Liver (tissue), 9 donors: ENCODE results near the gene HOXA4. TPM values are rescaled to one million over a fixed set of nuclear protein-coding genes. Genes with fewer than 3 reads are reported as not detected.
A peak's percentile ranks its signal among the peaks of the same experiment; 100 is the strongest.

Source experiments
- DNase-seq: peaks from one replicate; pipeline ENCODE4 v3.0.0-alpha.2; 2017; ENCODE audit warnings: low spot score
- H3K27ac ChIP-seq, 2 donors: one replicate each; pipeline ENCODE4 v1.7.0; 2013; ENCODE audit warnings: inconsistent platforms in 2 of 2, low read length in 2 of 2, control low read depth in 1 of 2, low read depth in 1 of 2, mild to moderate bottlenecking in 1 of 2
- H3K27me3 ChIP-seq, 4 donors: one replicate each; pipeline versions ENCODE4 v1.6.1 to v1.7.0; 2013; ENCODE audit warnings: low read length in 3 of 4, inconsistent platforms in 1 of 4, mild to moderate bottlenecking in 1 of 4, moderate library complexity in 1 of 4; ENCODE audit not compliant: control insufficient read depth in 4 of 4, insufficient read depth in 4 of 4
- H3K36me3 ChIP-seq, 4 donors: one replicate each; pipeline versions ENCODE4 v1.6.1 to v1.7.0; 2013; ENCODE audit warnings: low read length in 3 of 4, mild to moderate bottlenecking in 3 of 4, low read depth in 1 of 4, moderate library complexity in 1 of 4; ENCODE audit not compliant: control insufficient read depth in 4 of 4, insufficient read depth in 3 of 4
- H3K4me1 ChIP-seq, 4 donors: one replicate each; pipeline versions ENCODE4 v1.6.1 to v1.7.0; 2013; ENCODE audit warnings: low read length in 3 of 4, mild to moderate bottlenecking in 3 of 4, moderate library complexity in 1 of 4; ENCODE audit not compliant: control insufficient read depth in 4 of 4, insufficient read depth in 4 of 4
- H3K4me3 ChIP-seq, 3 donors: one replicate each; pipeline versions ENCODE4 v1.6.1 to v1.7.0; 2013; ENCODE audit warnings: low read length in 3 of 3, control low read depth in 1 of 3, low read depth in 1 of 3, mild to moderate bottlenecking in 1 of 3
- H3K9ac ChIP-seq, 2 donors: one replicate each; pipeline ENCODE4 v1.7.0; 2013; ENCODE audit warnings: low read length in 2 of 2, mild to moderate bottlenecking in 2 of 2, moderate library complexity in 2 of 2, control low read depth in 1 of 2, low read depth in 1 of 2
- H3K9me3 ChIP-seq, 4 donors: one replicate each; pipeline versions ENCODE4 v1.6.1 to v1.7.0; 2013; ENCODE audit warnings: low read length in 3 of 4; ENCODE audit not compliant: control insufficient read depth in 4 of 4
- FOXA1 ChIP-seq: IDR thresholded peaks from 2 replicates; pipeline ENCODE4 v1.6.1; 2016; ENCODE audit warnings: antibody characterized with exemption
- FOXA2 ChIP-seq: IDR thresholded peaks from 2 replicates; pipeline ENCODE4 v1.6.1; 2016; ENCODE audit warnings: antibody characterized with exemption
- GABPA ChIP-seq, 2 donors: IDR thresholded peaks in 1 of 2; conservative IDR thresholded peaks in 1 of 2; 2 replicates each; pipeline ENCODE4 v1.6.1; 2016; ENCODE audit warnings: antibody characterized with exemption in 2 of 2, mild to moderate bottlenecking in 1 of 2, moderate library complexity in 1 of 2
- HNF4A ChIP-seq, 2 donors: conservative IDR thresholded peaks; 2 replicates each; pipeline ENCODE4 v1.6.1; 2016; ENCODE audit warnings: antibody characterized with exemption in 2 of 2, mild to moderate bottlenecking in 2 of 2
- NR2F2 ChIP-seq: IDR thresholded peaks from 2 replicates; pipeline ENCODE4 v1.6.1; 2016; ENCODE audit warnings: antibody characterized with exemption
- RXRA ChIP-seq, 2 donors: IDR thresholded peaks; 2 replicates each; pipeline ENCODE4 v1.6.1; 2017 to 2018; ENCODE audit warnings: antibody characterized with exemption in 2 of 2, mild to moderate bottlenecking in 1 of 2
- TAF1 ChIP-seq: conservative IDR thresholded peaks from 2 replicates; pipeline ENCODE4 v1.6.1; 2016; ENCODE audit warnings: antibody characterized with exemption, mild to moderate bottlenecking
- YY1 ChIP-seq: IDR thresholded peaks from 2 replicates; pipeline ENCODE4 v1.6.1; 2016; ENCODE audit warnings: antibody characterized with exemption, mild to moderate bottlenecking
- WGBS: extraction: QIAGEN DNeasy Blood & Tissue Kit; methylation state at CpG from one replicate; pipeline ENCODE4 v1.1.7; 2013; 5-methylcytosine and 5-hydroxymethylcytosine counted together
- polyA plus RNA-seq, 2 donors: library from polyadenylated mRNA; stranded (reverse) in 1 of 2; unstranded in 1 of 2; fragments of 200-250 nt in 1 of 2; fragments of >200 nt in 1 of 2; fragmentation: Nextera tagmentation in 1 of 2; extraction: Ambion mirVana in 1 of 2; gene quantifications; one replicate each; pipeline versions ENCODE4 v1.2.1 to v1.2.3, GENCODE V29; 2013 to 2015
- total RNA-seq, 2 donors: library from RNA; depleted of rRNA; stranded (reverse); fragments of >200 nt; gene quantifications; one replicate each; pipeline ENCODE4 v1.2.3, GENCODE V29; 2014
- TF ChIP-seq, protein P1 (sequence below): IDR thresholded peaks from 2 replicates; pipeline ENCODE4 v1.6.1; 2016; ENCODE audit warnings: antibody characterized with exemption
- TF ChIP-seq, protein P2 (sequence below): IDR thresholded peaks from 2 replicates; pipeline ENCODE4 v1.6.1; 2016; ENCODE audit warnings: antibody characterized with exemption
- TF ChIP-seq, protein P3 (sequence below): fragments of 150-350 bp; IDR thresholded peaks from 2 replicates; pipeline ENCODE4 v1.5.1; 2017; ENCODE audit warnings: improper control_type of control experiment, low read depth, low read length; ENCODE audit not compliant: missing input control
- TF ChIP-seq, protein P4 (sequence below): IDR thresholded peaks from 2 replicates; pipeline ENCODE4 v1.6.1; 2016; ENCODE audit warnings: antibody characterized with exemption, mild to moderate bottlenecking
- TF ChIP-seq, protein P5 (sequence below): IDR thresholded peaks from 2 replicates; pipeline ENCODE4 v1.6.1; 2016; ENCODE audit warnings: antibody characterized with exemption
- donor health status: healthy.
- donor health status: healthy.
- donor health status: healthy.
- donor health status: healthy.
- donor health status: healthy.

HOXA4 gene
- total and polyA plus RNA-seq, 4 donors, result 0.17 to 1.1 (median 0.30) TPM

GRCh38 chr7:27114881-27115220 is 15.7 kb downstream of the HOXA4 start:
- 16% methylated on average over 6 of the region's 6 CpGs for WGBS
- DNase-seq, result no peak
- H3K27me3 ChIP-seq, result peaks cover 0 to 29% (median 6%) of the 10 kb centered on the region in 4 donors

More at GRCh38 chr7:27114881-27115220, 15.7 kb downstream of the HOXA4 start:
- Histone ChIP-seq H3K27ac (peak overlapping the region; percentile 50 to 70), H3K4me3 (peak overlapping the region in 1 of 3 donors; percentile 42), H3K9me3 (no peaks in the 10 kb centered on the region), H3K4me1 (peaks cover 0 to 3% (median 2%) of the 10 kb centered on the region in 4 donors), H3K36me3 (no peaks in the 10 kb centered on the region), H3K9ac (no peak overlapping the region)
- TF ChIP-seq, protein P1, sequence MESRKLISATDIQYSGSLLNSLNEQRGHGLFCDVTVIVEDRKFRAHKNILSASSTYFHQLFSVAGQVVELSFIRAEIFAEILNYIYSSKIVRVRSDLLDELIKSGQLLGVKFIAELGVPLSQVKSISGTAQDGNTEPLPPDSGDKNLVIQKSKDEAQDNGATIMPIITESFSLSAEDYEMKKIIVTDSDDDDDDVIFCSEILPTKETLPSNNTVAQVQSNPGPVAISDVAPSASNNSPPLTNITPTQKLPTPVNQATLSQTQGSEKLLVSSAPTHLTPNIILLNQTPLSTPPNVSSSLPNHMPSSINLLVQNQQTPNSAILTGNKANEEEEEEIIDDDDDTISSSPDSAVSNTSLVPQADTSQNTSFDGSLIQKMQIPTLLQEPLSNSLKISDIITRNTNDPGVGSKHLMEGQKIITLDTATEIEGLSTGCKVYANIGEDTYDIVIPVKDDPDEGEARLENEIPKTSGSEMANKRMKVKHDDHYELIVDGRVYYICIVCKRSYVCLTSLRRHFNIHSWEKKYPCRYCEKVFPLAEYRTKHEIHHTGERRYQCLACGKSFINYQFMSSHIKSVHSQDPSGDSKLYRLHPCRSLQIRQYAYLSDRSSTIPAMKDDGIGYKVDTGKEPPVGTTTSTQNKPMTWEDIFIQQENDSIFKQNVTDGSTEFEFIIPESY, result no peak
- TF ChIP-seq, protein P2, sequence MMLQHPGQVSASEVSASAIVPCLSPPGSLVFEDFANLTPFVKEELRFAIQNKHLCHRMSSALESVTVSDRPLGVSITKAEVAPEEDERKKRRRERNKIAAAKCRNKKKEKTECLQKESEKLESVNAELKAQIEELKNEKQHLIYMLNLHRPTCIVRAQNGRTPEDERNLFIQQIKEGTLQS, result no peak
- TF ChIP-seq, protein P3, sequence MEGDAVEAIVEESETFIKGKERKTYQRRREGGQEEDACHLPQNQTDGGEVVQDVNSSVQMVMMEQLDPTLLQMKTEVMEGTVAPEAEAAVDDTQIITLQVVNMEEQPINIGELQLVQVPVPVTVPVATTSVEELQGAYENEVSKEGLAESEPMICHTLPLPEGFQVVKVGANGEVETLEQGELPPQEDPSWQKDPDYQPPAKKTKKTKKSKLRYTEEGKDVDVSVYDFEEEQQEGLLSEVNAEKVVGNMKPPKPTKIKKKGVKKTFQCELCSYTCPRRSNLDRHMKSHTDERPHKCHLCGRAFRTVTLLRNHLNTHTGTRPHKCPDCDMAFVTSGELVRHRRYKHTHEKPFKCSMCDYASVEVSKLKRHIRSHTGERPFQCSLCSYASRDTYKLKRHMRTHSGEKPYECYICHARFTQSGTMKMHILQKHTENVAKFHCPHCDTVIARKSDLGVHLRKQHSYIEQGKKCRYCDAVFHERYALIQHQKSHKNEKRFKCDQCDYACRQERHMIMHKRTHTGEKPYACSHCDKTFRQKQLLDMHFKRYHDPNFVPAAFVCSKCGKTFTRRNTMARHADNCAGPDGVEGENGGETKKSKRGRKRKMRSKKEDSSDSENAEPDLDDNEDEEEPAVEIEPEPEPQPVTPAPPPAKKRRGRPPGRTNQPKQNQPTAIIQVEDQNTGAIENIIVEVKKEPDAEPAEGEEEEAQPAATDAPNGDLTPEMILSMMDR, result no peak
- TF ChIP-seq HNF4A (conservative IDR thresholded peaks at IDR 0.05), result no peak
- no peak for TF ChIP-seq FOXA1
- TF ChIP-seq NR2F2, result no peak
- TF ChIP-seq, protein P4, sequence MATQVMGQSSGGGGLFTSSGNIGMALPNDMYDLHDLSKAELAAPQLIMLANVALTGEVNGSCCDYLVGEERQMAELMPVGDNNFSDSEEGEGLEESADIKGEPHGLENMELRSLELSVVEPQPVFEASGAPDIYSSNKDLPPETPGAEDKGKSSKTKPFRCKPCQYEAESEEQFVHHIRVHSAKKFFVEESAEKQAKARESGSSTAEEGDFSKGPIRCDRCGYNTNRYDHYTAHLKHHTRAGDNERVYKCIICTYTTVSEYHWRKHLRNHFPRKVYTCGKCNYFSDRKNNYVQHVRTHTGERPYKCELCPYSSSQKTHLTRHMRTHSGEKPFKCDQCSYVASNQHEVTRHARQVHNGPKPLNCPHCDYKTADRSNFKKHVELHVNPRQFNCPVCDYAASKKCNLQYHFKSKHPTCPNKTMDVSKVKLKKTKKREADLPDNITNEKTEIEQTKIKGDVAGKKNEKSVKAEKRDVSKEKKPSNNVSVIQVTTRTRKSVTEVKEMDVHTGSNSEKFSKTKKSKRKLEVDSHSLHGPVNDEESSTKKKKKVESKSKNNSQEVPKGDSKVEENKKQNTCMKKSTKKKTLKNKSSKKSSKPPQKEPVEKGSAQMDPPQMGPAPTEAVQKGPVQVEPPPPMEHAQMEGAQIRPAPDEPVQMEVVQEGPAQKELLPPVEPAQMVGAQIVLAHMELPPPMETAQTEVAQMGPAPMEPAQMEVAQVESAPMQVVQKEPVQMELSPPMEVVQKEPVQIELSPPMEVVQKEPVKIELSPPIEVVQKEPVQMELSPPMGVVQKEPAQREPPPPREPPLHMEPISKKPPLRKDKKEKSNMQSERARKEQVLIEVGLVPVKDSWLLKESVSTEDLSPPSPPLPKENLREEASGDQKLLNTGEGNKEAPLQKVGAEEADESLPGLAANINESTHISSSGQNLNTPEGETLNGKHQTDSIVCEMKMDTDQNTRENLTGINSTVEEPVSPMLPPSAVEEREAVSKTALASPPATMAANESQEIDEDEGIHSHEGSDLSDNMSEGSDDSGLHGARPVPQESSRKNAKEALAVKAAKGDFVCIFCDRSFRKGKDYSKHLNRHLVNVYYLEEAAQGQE, result no peak
- no peak for TF ChIP-seq RXRA (IDR thresholded peaks at IDR 0.05)
- TF ChIP-seq TAF1, result no peak
- no peak for TF ChIP-seq YY1
- no peak for TF ChIP-seq FOXA2
- TF ChIP-seq, protein P5, sequence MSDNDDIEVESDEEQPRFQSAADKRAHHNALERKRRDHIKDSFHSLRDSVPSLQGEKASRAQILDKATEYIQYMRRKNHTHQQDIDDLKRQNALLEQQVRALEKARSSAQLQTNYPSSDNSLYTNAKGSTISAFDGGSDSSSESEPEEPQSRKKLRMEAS, result no peak
- no peak for TF ChIP-seq GABPA (IDR thresholded peaks at IDR 0.05 in 1 of 2, conservative IDR thresholded peaks at IDR 0.05 in 1 of 2)
